HepG2 (cell line): ENCODE data around the gene NDRG3. TPM values are rescaled to one million over a fixed set of nuclear protein-coding genes. Genes with fewer than 3 reads are reported as not detected.

Experiments
- CC2D1A ChIP-seq: sonication (generic); formaldehyde crosslinking; IDR thresholded peaks from 2 replicates; pipeline ENCODE4 v1.8.1; 2023; ENCODE audit warnings: mild to moderate bottlenecking, missing genetic modification reagents
- CCDC6 ChIP-seq: sonication (generic); formaldehyde crosslinking; IDR thresholded peaks from 2 replicates; pipeline ENCODE4 v1.8.1; 2022; ENCODE audit warnings: mild to moderate bottlenecking, missing genetic modification reagents, moderate library complexity
- CTCF ChIP-seq: sonication (generic); formaldehyde crosslinking; IDR thresholded peaks from 2 replicates; pipeline ENCODE4 v1.5.0; 2020; ENCODE audit warnings: mild to moderate bottlenecking, missing genetic modification reagents, moderate library complexity
- FOXO1 ChIP-seq: sonication (generic); formaldehyde crosslinking; IDR thresholded peaks from 2 replicates; pipeline ENCODE4 v1.4.0; 2020; ENCODE audit warnings: missing genetic modification reagents
- GLMP ChIP-seq: sonication (generic); formaldehyde crosslinking; IDR thresholded peaks from 2 replicates; pipeline ENCODE4 v1.9.0; 2021; ENCODE audit warnings: missing genetic modification reagents, mild to moderate bottlenecking, borderline replicate concordance
- HIVEP1 ChIP-seq: sonication (generic); formaldehyde crosslinking; IDR thresholded peaks from 2 replicates; pipeline ENCODE4 v1.4.0; 2020; ENCODE audit warnings: mild to moderate bottlenecking, missing genetic modification reagents
- HMG20A ChIP-seq: IDR thresholded peaks from 2 replicates; pipeline ENCODE4 v1.6.1; 2016; ENCODE audit warnings: borderline replicate concordance
- MIER2 ChIP-seq: IDR thresholded peaks from 2 replicates; pipeline ENCODE4 v1.6.1; 2016; ENCODE audit warnings: missing biosample characterization, missing genetic modification reagents
- NFIB ChIP-seq: sonication (generic); formaldehyde crosslinking; IDR thresholded peaks from 2 replicates; pipeline ENCODE4 v1.9.0; 2021; ENCODE audit warnings: missing genetic modification reagents, mild to moderate bottlenecking, borderline replicate concordance
- PCBP2 ChIP-seq: fragments of 200-400 bp; formaldehyde crosslinking; optimal IDR thresholded peaks from 2 replicates; pipeline ENCODE3; 2018; ENCODE audit warnings: low read length, low read depth; ENCODE audit not compliant: poor library complexity, severe bottlenecking
- TCF7L2 ChIP-seq: IDR thresholded peaks from 2 replicates; pipeline ENCODE4 v1.6.1; 2011; ENCODE audit warnings: mild to moderate bottlenecking, low read depth, low read length, moderate library complexity
- YY1 ChIP-seq: IDR thresholded peaks from 2 replicates; pipeline ENCODE4 v1.6.1; 2011; ENCODE audit warnings: low read length, low read depth, moderate library complexity, mild to moderate bottlenecking; ENCODE audit not compliant: insufficient read depth, insufficient replicate concordance
- ZBTB3 ChIP-seq: sonication (generic); formaldehyde crosslinking; IDR thresholded peaks from 2 replicates; pipeline ENCODE4 v1.4.0; 2020; ENCODE audit warnings: low read depth, mild to moderate bottlenecking, moderate library complexity, missing genetic modification reagents, borderline replicate concordance
- ZMAT5 ChIP-seq: sonication (generic); formaldehyde crosslinking; IDR thresholded peaks from 2 replicates; pipeline ENCODE4 v1.5.0; 2020; ENCODE audit warnings: mild to moderate bottlenecking, low read depth, missing genetic modification reagents, borderline replicate concordance
- ZNF101 ChIP-seq: sonication (generic); formaldehyde crosslinking; IDR thresholded peaks from 2 replicates; pipeline ENCODE4 v1.4.0; 2020; ENCODE audit warnings: mild to moderate bottlenecking, low read depth, missing genetic modification reagents, borderline replicate concordance
- ZNF234 ChIP-seq: sonication (generic); formaldehyde crosslinking; conservative IDR thresholded peaks from 2 replicates; pipeline ENCODE4 v1.5.1; 2020; ENCODE audit warnings: mild to moderate bottlenecking, missing genetic modification reagents
- ZNF274 ChIP-seq: sonication (generic); formaldehyde crosslinking; IDR thresholded peaks from 2 replicates; pipeline ENCODE4 v1.5.1; 2020; ENCODE audit warnings: mild to moderate bottlenecking, missing genetic modification reagents
- ZNF460 ChIP-seq: sonication (generic); formaldehyde crosslinking; IDR thresholded peaks from 2 replicates; pipeline ENCODE4 v1.5.1; 2020; ENCODE audit warnings: missing genetic modification reagents, mild to moderate bottlenecking, borderline replicate concordance
- ZNF557 ChIP-seq: sonication (generic); formaldehyde crosslinking; IDR thresholded peaks from 2 replicates; pipeline ENCODE4 v1.4.0; 2020; ENCODE audit warnings: missing genetic modification reagents
- ZNF629 ChIP-seq: sonication (generic); formaldehyde crosslinking; conservative IDR thresholded peaks from 2 replicates; pipeline ENCODE4 v1.5.0; 2020; ENCODE audit warnings: missing genetic modification reagents
- ZSCAN5A ChIP-seq: sonication (generic); formaldehyde crosslinking; IDR thresholded peaks from 2 replicates; pipeline ENCODE4 v1.8.0; 2022; ENCODE audit warnings: mild to moderate bottlenecking, missing genetic modification reagents, borderline replicate concordance
- polyA plus RNA-seq, 8 experiments: library from polyadenylated mRNA; depleted of rRNA in 3 of 8; stranded (reverse) in 7 of 8; unstranded in 1 of 8; fragments of >200 nt; fragmentation: Illumina TruSeq in 4 of 8; extraction: Trizol in 4 of 8; gene quantifications; 2 replicates each; pipeline versions ENCODE4 v1.2.1 to v1.2.3, GENCODE V29; 2011 to 2016; ENCODE audit warnings: low read depth in 4 of 8, missing spikeins in 1 of 8, mixed read lengths in 1 of 8; ENCODE audit not compliant: insufficient read depth in 1 of 8
- total RNA-seq, 5 experiments: library from RNA; depleted of rRNA; stranded (reverse); fragments of >200 nt; fragmentation: Illumina TruSeq; extraction: Trizol; gene quantifications; 2 replicates each; pipeline ENCODE4 v1.2.3, GENCODE V29; 2016; ENCODE audit warnings: low read depth in 1 of 5
- TF ChIP-seq, protein P1 (sequence below): sonication (generic); formaldehyde crosslinking; IDR thresholded peaks from 2 replicates; pipeline ENCODE4 v1.5.0; 2020; ENCODE audit warnings: missing genetic modification reagents

Gene NDRG3
- total and polyA plus RNA-seq, 2 of the 13 experiments (the other 11 are each of a cell fraction or from before 2014, with no cell fraction given): 36.0 to 40.5 TPM

DNA sequence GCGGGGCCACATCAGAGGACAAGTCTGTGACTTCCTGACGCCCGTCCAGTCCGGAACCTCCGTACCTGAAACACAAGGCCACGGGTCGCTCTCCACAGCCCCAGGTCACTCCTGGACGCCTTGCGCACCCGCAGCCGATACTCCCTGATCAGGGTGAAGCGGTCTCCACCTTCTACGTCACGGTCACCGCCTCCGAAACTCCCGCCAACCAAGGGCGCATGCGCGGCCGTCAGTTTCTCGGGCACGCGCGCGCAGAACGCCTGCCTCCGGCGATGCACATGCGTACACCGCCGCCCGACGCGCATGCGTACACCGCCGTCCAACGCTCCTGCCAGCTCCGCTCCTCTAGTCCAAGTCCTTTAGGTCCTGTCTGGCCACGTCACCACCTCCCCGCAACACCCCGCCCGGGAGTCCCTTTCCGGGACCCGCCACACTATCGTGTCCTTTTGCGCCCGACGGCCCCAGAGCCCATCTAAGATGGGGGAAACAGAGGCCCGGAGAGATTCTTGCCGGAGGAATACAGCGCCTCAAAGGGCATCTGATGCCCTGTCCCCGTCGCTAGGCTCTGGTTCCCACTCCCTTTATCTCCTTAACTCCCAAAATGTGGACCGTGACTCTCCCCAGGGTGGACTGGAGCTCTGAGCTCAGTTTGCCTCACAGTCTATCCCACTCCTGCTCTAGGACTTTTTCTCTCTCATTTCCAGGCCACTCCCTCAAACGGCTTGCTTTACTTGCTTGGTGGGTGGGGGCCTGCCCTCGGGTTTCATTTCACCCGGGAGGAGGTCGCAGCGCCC, 27.9 kb upstream of the NDRG3 start, which contains the start of gene DSN1 (continued):
- TF ChIP-seq ZNF234 (CRISPR knock-in tag) (peak; percentile 87; the same call in 1 of the 2 replicates), YY1 (peak; percentile 74), ZMAT5 (CRISPR knock-in tag) (no peak), CCDC6 (CRISPR knock-in tag) (peak; percentile 72; the same call in 1 of the 2 replicates), CTCF (CRISPR knock-in tag) (no peak; the same call in 1 of the 2 replicates), ZNF629 (0 out of 2 replicates have a peak, but pooled peaks have one; percentile 27), PCBP2 (no peak), ZNF557 (peak; percentile 76), HIVEP1 (CRISPR knock-in tag) (peak; percentile 79), ZNF274 (peak; percentile 51), ZSCAN5A (CRISPR knock-in tag) (peak; percentile 79; the same call in 1 of the 2 replicates), ZBTB3 (CRISPR knock-in tag) (peak; percentile 72; the same call in 1 of the 2 replicates), ZNF460 (CRISPR knock-in tag) (no peak; the same call in 1 of the 2 replicates), HMG20A (CRISPR knock-in tag) (no peak), NFIB (CRISPR knock-in tag) (no peak), GLMP (CRISPR knock-in tag) (no peak), CC2D1A (CRISPR knock-in tag) (0 out of 2 replicates have a peak, but pooled peaks have one; percentile 91), FOXO1 (CRISPR knock-in tag) (peak; percentile 9; the same call in 1 of the 2 replicates), ZNF101 (0 out of 2 replicates have a peak, but pooled peaks have one; percentile 70), MIER2 (no peak), TCF7L2 (no peak)
- TF ChIP-seq, protein P1, sequence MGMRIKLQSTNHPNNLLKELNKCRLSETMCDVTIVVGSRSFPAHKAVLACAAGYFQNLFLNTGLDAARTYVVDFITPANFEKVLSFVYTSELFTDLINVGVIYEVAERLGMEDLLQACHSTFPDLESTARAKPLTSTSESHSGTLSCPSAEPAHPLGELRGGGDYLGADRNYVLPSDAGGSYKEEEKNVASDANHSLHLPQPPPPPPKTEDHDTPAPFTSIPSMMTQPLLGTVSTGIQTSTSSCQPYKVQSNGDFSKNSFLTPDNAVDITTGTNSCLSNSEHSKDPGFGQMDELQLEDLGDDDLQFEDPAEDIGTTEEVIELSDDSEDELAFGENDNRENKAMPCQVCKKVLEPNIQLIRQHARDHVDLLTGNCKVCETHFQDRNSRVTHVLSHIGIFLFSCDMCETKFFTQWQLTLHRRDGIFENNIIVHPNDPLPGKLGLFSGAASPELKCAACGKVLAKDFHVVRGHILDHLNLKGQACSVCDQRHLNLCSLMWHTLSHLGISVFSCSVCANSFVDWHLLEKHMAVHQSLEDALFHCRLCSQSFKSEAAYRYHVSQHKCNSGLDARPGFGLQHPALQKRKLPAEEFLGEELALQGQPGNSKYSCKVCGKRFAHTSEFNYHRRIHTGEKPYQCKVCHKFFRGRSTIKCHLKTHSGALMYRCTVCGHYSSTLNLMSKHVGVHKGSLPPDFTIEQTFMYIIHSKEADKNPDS (CRISPR knock-in tag): no peak; the same call in 1 of the 2 replicates
